GM20431 (cell line): ENCODE results near the gene JPT2.
"Not testable (repeated sequence)": the region's sequence is repeated elsewhere in the genome, so short reads cannot be mapped to it uniquely, and the experiment has no call there.

Experiments used
- in situ Hi-C: fragments of 300-500 bp; cut with MseI, MboI; formaldehyde crosslinking; loops from one replicate; pipeline ENCODE4 v1.15.0; 2020; ENCODE audit warnings: low sequenced_read_pairs; ENCODE audit not compliant: unreplicated experiment

JPT2 gene

GRCh38 chr16:1727651-1728624 is 49.9 kb downstream of the JPT2 start:
- in situ Hi-C loops: no loop called here

DNA sequence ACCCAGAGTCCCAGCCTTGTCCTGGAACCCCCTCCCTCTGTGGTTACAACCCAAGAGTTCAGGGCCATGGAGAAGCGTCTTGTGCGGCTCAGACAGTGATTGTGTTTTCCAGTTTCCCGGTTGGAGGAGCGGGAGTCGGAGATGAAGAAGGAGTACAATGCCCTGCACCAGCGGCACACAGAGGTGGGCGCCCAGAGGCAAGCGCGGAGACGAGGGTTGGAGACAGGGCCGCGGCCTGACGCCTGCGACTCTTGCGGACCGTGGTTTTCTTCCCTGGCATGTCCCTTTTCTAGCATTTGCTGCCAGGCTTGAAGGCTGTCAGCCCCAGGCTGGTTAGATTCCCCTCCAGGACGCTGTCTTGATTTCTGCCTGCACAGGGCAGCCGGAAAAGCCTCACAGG is 50.9 kb downstream of the JPT2 start:
- in situ Hi-C loops: no loop called here

GRCh38 chr16:1729445-1729844 is 51.4 kb downstream of the JPT2 start:
- in situ Hi-C loops: no loop called here

GRCh38 chr16:1731073-1731472 is 53.0 kb downstream of the JPT2 start:
- in situ Hi-C loops: no loop called here

GRCh38 chr16:1731603-1732002 is 53.5 kb downstream of the JPT2 start:
- in situ Hi-C loops: no loop called here

DNA sequence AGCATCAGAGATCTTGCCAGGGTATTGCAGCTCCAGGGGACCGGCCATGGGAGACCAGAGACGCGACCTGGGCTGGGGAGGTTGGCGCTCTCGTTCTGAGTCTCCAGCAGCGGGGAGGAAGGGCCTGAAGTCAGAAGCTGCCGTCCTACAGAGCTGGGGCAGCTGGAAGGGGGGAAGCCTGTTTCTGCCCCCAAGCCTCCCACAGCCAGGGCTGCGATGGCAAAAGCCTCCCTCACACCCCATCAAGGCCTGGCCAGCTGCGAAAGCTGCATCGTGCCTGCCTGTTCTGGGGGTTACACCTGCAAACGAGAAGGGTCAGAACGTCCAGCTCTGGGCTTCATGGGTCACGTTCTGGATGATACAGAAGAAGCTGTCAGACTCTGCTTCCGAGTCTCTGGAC is 54.0 kb downstream of the JPT2 start:
- in situ Hi-C loops: no loop called here

DNA sequence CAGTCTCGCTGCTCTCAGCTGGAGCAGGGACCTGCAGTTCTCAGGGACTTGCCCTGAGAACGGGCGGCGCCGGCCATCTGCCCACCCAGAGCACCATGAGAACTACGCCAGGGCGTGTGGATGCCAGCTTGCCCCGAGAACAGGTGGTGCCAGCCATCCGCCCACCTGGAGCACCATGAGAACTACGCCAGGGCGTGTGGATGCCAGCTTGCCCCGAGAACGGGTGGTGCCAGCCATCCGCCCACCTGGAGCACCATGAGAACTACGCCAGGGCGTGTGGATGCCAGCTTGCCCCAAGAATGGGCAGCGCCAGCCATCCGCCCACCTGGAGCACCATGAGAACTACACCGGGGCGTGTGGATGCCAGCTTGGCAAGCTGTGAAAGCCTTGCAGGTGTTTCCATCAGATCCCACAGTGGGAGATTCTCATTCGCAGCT is 54.5 kb downstream of the JPT2 start:
- in situ Hi-C loops: not testable (repeated sequence)

DNA sequence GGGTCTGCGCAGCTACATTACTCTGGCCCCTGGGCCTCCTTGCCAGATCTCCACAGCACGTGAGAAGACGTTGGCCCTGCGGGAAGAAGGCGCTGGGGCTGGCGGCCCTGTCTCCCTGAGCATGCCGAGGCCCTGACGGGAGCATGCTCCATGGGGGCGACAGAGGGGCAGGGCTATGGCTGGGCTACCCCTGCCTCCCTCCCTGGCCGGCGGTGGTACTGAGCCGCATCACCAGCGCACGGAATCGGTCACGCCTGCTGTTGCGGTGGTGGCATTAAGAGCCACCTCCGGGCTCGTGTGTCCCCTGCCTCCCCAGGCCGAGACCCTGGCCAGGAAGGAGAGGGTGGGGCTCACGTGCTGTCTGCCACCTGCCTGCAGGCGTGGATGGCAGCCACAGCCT is 56.0 kb downstream of the JPT2 start:
- in situ Hi-C loops: no loop called here

DNA sequence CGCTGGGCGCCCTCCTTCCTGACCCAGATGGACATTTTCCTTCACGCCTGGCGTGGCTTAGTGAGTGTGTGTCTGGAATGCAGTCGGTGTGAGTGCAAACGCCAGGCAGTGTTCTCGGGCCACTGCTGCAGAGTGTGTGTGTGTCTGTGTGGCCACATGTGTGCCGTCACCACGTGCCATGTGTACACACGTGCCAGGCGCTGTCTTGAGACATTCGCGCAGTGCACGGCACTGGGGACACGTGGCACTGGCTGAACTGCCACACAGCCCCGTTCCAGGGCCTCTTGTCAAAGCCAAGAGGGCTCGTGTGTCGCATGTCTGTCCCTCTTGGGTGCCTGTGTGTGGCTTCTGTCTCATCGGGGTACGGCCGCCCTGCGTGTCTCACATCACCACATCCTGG is 56.7 kb downstream of the JPT2 start:
- in situ Hi-C loops: no loop called here

- in situ Hi-C loops: no loop called here
Observed at GRCh38 chr16:1740234-1740633, 62.2 kb downstream of the JPT2 start.

DNA sequence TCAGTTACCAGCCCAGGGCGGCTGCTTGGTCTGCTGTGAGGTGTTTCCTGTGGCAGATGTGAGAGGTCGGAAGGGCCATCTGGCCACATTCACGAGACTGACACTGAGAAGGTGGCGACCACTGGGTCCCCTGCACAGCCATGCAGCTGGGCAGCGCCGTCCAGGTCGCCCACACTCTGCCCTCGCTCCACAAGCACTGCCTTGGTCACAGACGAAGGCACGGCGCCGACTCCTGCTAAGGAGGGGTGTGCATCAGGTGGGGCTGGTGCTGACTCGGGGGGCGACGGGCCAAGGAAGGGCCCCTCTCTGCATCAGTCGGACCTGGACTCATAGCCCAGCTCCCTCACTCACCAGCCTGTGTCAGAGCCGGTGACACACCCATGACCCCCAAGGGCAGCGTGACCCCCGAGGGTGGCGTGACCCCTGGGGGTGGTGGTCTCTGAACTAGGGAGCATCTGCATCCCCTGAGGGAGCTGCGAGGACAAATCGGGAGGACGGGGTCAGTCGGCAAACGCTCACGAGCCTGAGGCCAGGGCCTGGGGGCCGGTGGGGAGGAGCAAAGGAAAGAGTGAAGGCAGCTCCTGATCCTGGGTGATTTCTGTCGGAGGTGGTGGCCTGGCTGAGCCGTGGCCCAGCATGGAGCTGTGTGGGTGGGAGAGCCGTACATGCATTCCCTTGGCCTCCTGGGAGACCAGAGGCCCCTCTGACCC is 62.9 kb downstream of the JPT2 start:
- in situ Hi-C loops: no loop called here

DNA sequence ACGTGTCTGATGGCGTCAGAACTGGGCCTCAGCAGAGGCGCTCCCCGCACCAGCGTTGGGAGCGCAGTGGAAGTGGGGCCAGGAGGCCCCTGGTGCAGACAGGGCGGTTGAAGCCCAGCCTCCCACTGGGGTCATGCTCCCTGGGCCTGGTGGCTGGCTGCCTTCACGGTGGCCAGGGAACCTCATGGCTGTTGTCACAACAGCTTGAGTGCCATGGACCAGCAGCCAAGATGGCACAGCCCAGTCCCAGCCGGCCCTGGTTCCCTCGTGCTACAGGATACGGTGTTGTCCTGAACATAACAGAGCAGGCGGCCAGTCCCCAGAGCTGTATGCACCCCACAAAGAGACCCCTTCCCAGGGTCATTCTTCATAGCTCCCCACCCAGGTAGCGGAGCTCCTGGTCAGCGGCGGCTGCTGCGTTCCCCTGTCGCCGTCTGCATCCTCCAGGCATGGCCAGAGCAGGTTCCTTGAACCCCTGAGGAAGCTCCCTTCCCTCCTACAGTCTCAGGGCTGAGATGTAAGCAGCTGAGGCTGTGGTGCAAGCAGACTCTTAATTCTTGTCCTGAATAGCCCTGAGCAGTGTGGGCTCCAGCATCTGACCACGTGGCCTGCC is 63.6 kb downstream of the JPT2 start:
- in situ Hi-C loops: no loop called here

DNA sequence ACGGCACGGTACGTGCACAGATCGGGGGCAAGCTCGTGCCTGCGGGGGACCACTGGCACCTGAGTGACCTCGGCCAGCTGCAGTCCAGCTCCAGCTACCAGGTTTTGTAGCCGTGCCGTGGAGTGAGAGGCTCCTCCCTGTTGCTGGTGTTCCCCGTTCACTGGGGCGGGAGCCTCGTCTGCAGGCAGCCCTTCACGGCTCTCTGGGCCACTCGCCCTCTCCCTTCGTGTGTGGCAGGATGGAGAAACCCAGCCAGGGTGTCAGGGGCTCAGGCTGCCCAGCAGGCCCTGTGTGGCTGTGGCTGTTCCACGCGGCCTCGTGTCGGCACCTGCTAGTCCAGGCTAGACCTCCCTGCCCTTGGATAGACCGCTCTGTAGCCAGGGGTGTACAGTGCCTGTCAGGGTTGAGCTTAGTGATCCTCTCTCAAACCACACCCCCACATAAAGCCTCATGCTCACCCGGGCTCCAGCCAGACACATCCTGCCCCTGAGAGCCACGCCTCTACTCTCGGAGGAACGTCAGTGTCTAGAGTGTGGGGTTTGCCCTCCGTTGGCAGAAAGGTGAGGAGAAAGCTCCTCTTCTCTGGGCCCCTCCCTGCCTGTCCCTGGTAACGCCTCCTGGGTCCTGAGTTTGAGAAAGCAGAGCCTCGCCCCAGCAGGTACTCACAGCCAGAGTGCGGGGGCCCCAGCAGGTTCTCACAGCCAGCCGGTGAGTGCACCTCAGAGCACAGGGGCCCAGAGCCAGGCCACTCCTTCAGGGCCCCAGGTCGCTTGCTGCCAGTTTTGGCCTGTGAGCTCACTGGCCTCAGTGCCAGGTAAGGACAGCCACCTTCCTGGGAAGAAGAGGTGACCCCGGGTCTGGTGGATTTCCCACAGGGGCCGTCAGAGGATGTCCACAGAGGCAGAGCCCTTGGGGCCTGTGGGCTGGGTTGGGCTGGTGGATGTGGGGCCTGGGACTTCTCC is 65.6 kb downstream of the JPT2 start:
- in situ Hi-C loops: no loop called here

DNA sequence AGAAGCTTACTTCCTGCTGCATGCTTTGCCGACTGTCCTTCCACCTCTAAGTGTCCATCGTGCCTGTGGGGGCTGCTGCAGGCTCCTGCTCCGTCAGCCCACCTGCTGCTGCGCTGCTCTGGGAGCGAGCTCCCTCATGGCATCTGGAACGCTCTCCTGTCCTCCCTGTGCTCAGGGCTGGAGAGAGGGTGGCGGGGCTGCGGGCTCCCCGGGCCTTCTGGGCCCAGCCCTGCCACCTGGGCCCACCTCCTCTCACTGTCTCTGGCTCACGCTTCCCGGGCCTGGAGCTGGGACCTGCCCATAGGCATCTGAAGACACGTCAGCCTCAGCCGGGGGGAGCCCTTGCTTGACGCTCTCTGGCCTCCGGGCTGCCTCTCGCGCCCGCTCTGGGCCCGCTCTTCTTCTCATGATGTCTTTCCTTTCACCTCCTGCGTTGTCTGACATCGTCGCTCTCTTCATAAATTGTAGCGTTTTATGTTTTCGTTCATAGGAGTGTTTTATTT is 66.3 kb downstream of the JPT2 start:
- in situ Hi-C loops: no loop called here

DNA sequence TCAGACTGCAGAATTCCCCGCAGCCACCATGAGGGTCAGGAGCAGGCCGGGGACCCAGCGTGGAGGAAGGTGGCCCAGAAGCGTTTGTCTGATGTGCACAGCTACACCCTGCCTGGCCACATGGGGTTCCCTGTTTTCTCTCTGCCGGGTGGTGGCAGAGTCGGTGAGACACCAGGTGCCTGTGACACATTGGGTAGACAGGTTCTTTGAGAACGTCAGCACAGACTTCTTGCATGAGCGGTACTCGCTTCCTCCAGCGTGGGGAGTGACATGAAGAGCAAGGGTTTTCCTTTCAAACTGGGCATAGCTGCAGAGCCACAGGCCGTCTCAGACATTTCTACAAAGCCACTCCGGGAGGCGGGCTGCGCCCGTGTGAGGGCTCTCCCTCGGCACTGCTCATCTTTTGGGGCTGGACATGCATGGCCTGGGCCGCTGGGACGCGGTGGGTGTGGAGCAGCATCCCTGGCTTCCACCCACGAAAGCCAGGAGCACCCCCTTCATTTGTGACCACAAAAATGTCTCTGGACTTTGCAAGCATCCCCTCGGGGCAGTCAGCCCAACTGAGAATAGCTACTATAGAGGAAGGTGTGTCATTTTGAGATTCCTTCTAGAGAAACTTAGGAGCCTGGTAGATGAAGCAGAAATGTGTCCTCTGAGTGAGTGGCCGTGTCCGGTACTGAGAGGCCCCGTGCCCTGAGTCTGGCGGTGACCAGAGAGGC is 67.3 kb downstream of the JPT2 start:
- in situ Hi-C loops: no loop called here

DNA sequence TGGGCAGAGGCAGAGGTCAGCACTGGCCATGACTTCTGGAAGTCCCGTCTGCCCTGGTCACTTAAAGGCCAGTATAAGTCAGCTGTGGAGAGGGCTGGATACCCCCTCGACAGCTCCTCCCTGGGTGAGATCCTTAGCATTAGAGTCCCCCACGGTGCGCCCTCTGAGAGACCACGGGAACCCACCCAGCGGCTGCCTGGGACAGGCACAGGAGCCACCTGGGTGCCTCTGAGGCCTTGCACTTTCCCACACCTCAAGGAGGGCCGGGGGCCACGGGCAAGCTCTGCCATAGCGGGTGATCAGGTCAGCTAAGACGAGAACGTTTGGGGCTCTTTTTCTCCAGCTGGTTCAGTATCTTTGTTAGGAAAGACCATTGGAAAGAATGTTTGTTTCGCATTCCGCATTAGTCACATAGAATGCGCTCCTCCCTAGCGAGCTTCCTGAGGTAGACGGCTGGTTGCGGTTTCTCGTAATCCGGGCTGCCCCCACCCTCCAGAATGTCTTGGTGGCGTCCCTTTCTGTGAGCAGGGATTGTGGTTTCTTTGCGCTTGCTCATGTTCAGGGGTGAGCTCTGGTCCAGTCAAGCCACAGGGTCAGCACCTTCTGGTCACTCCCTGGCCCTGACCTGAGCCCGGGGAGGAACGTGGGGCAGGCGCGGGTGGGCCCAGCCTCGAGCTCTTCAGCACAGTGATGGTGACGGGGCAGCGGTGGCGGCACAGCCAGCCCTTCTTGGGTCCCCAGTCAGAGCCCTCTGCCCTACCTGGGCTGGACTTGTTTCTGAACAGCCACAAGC is 68.0 kb downstream of the JPT2 start:
- in situ Hi-C loops: no loop called here

- in situ Hi-C loops: no loop called here
Observed at GRCh38 chr16:1746693-1747195, 68.7 kb downstream of the JPT2 start.

DNA sequence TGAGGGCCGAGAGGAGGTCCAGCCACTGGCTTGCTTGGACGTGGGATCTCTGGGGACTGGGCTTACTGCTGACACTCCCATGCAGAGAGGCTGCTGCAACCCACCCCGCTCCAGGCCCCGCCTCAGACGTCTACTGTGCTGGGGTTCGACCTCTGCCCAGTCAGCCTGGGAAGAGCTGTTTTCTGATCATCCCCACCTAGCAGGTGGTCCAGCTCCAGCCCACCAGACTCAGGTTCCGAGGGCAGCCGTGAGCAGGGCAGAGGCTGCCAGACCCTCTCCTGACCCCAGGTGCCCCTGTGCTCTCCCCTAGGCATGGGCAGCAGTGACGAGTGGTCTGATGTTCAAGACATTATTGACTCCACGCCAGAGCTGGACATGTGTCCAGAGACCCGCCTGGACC is 69.9 kb downstream of the JPT2 start:
- in situ Hi-C loops: no loop called here
